Astrocyte (in vitro differentiated cells and primary cell): ENCODE data around the gene ARAP1.

Experiments used
- CTCF ChIP-seq: IDR thresholded peaks from 2 replicates; pipeline ENCODE4 v1.5.1; 2011; ENCODE audit warnings: low read depth, mild to moderate bottlenecking, inconsistent platforms, low read length, moderate library complexity; ENCODE audit not compliant: insufficient read depth
- EZH2 ChIP-seq: IDR thresholded peaks from 2 replicates; pipeline ENCODE4 v1.6.1; 2012; ENCODE audit warnings: mild to moderate bottlenecking, low read length, inconsistent platforms; ENCODE audit not compliant: insufficient read depth

DNA sequence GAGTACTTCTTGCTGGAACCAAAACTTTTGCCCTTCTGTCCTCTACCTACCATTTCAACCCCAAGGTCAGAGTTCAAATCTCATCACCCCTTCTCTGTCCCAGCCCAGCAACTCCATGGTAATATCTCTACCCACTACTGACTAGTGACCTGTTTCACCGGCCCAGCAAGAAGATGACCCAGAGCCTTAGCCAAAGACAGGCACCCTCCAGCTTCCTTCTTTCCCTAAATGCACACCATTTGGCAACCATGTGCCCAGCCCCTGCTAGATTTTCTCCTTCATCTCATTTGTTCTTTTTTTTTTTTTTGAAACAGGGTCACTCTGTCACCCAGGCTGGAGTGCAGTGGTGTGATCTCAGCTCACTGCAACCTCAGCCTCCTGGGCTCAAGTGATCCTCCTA lies 14.9 kb downstream of the ARAP1 start:
- TF ChIP-seq CTCF = no peak
- no peak for TF ChIP-seq EZH2
